ENCODE data around the gene BIRC5.
A peak's percentile ranks its signal among the peaks of the same experiment; 100 is the strongest.

Gene BIRC5

GRCh38 chr17:78253946-78254672, 40.1 kb downstream of the BIRC5 start:
- Histone ChIP-seq H3K36me3 (ENCODE audit: control insufficient read depth, insufficient read depth, low read length) (no peaks in the 10 kb centered on the region), H3K27me3 (replicated peaks; ENCODE audit: control insufficient read depth, insufficient read depth, low read length) (no peaks in the 10 kb centered on the region), H3K4me3 (replicated peaks; ENCODE audit: low read depth, low read length) (peak overlapping the region; percentile 82)
- TF ChIP-seq CTCF (IDR thresholded peaks at IDR 0.05; ENCODE audit: insufficient read depth, low read length, poor library complexity, severe bottlenecking): no peak
- peak; percentile 84 for DNase-seq (ENCODE audit: extremely low read depth, insufficient read length)

- Histone ChIP-seq H3K27me3 (replicated peaks; ENCODE audit: control insufficient read depth, insufficient read depth, low read length) (no peaks in the 10 kb centered on the region), H3K4me3 (replicated peaks; ENCODE audit: low read depth, low read length) (no peak overlapping the region), H3K36me3 (ENCODE audit: control insufficient read depth, insufficient read depth, low read length) (no peaks in the 10 kb centered on the region)
- DNase-seq (ENCODE audit: extremely low read depth, insufficient read length): no peak
- no peak for TF ChIP-seq CTCF (IDR thresholded peaks at IDR 0.05; ENCODE audit: insufficient read depth, low read length, poor library complexity, severe bottlenecking)
Measured at GRCh38 chr17:78255029-78255656, 41.1 kb downstream of the BIRC5 start.

- Histone ChIP-seq H3K27me3 (replicated peaks; ENCODE audit: control insufficient read depth, insufficient read depth, low read length) (no peaks in the 10 kb centered on the region), H3K36me3 (ENCODE audit: control insufficient read depth, insufficient read depth, low read length) (no peaks in the 10 kb centered on the region), H3K4me3 (replicated peaks; ENCODE audit: low read depth, low read length) (no peak overlapping the region)
- no peak for DNase-seq (ENCODE audit: extremely low read depth, insufficient read length)
- no peak for TF ChIP-seq CTCF (IDR thresholded peaks at IDR 0.05; ENCODE audit: insufficient read depth, low read length, poor library complexity, severe bottlenecking)
Measured at GRCh38 chr17:78255953-78256706, 42.1 kb downstream of the BIRC5 start.

- no peak overlapping the region for H3K4me3 ChIP-seq (replicated peaks; ENCODE audit: low read depth, low read length)
- no peak for DNase-seq (ENCODE audit: extremely low read depth, insufficient read length)
- no peak for TF ChIP-seq CTCF (IDR thresholded peaks at IDR 0.05; ENCODE audit: insufficient read depth, low read length, poor library complexity, severe bottlenecking)
- no peaks in the 10 kb centered on the region for H3K27me3 ChIP-seq (replicated peaks; ENCODE audit: control insufficient read depth, insufficient read depth, low read length)
- H3K36me3 ChIP-seq (ENCODE audit: control insufficient read depth, insufficient read depth, low read length): no peaks in the 10 kb centered on the region
Measured at GRCh38 chr17:78256707-78257591, 42.9 kb downstream of the BIRC5 start.

- peak; percentile 62 for DNase-seq (ENCODE audit: extremely low read depth, insufficient read length)
- H3K4me3 ChIP-seq (replicated peaks; ENCODE audit: low read depth, low read length): no peak overlapping the region
- no peaks in the 10 kb centered on the region for H3K27me3 ChIP-seq (replicated peaks; ENCODE audit: control insufficient read depth, insufficient read depth, low read length)
- H3K36me3 ChIP-seq (ENCODE audit: control insufficient read depth, insufficient read depth, low read length): no peaks in the 10 kb centered on the region
- no peak for TF ChIP-seq CTCF (IDR thresholded peaks at IDR 0.05; ENCODE audit: insufficient read depth, low read length, poor library complexity, severe bottlenecking)
Measured at GRCh38 chr17:78257810-78258322, 43.8 kb downstream of the BIRC5 start.
